ENCODE data around the gene RGS7.

DNA sequence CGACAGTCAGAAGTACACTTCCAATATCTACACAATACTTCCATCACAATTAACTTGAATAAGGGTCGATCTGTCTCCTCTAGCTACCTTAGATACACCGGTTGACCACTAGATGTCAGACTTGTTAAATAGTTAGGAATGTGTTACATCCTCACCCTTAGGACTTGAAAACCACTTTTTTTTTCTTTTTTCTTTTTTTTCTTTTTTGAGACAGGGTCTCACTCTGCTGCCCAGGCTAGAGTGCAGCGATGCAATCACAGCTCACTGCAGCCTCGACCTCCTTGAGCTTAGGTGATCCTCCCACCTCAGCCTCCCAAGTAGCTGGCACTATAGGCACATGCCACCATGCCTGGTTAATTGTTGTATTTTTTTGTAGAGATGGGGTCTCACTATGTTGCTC, 624.6 kb downstream of the RGS7 start:
- TF ChIP-seq, protein P1, sequence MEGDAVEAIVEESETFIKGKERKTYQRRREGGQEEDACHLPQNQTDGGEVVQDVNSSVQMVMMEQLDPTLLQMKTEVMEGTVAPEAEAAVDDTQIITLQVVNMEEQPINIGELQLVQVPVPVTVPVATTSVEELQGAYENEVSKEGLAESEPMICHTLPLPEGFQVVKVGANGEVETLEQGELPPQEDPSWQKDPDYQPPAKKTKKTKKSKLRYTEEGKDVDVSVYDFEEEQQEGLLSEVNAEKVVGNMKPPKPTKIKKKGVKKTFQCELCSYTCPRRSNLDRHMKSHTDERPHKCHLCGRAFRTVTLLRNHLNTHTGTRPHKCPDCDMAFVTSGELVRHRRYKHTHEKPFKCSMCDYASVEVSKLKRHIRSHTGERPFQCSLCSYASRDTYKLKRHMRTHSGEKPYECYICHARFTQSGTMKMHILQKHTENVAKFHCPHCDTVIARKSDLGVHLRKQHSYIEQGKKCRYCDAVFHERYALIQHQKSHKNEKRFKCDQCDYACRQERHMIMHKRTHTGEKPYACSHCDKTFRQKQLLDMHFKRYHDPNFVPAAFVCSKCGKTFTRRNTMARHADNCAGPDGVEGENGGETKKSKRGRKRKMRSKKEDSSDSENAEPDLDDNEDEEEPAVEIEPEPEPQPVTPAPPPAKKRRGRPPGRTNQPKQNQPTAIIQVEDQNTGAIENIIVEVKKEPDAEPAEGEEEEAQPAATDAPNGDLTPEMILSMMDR (IDR thresholded peaks at IDR 0.05 in 4 of 5, conservative IDR thresholded peaks at IDR 0.05 in 1 of 5): no peak
- TF ChIP-seq POLR2A (IDR thresholded peaks at IDR 0.05): no peak
